Measurements from ENCODE around the gene ALDH1A3.

Gene ALDH1A3

GRCh38 chr15:100867433-100867832 lies 12.2 kb upstream of the ALDH1A3 start:
- no peaks in the 10 kb centered on the region for H3K9me3 ChIP-seq (ENCODE audit: control insufficient read depth, insufficient read depth, low read depth, low read length)
- H3K27ac ChIP-seq (ENCODE audit: extremely low read depth, low read depth, low read length): no peak overlapping the region
- POLR2A ChIA-PET: no interaction called here
- H3K36me3 ChIP-seq (ENCODE audit: control insufficient read depth in 2 of 2, insufficient read depth in 1 of 2, low read length in 2 of 2): no peaks in the 10 kb centered on the region
- H3K4me1 ChIP-seq (ENCODE audit: control insufficient read depth, insufficient read depth, low read length): no peaks in the 10 kb centered on the region
- CTCF ChIA-PET: interaction anchor here (0.6 to 4.9 kb wide), 9 partner anchors 8 to 330 kb away, joined by 3 to 24 read pairs (median 4); no protein-coding TSS in a partner anchor
- no peak overlapping the region for H3K4me3 ChIP-seq (ENCODE audit: low read depth, low read length)
- TF ChIP-seq, protein P1, sequence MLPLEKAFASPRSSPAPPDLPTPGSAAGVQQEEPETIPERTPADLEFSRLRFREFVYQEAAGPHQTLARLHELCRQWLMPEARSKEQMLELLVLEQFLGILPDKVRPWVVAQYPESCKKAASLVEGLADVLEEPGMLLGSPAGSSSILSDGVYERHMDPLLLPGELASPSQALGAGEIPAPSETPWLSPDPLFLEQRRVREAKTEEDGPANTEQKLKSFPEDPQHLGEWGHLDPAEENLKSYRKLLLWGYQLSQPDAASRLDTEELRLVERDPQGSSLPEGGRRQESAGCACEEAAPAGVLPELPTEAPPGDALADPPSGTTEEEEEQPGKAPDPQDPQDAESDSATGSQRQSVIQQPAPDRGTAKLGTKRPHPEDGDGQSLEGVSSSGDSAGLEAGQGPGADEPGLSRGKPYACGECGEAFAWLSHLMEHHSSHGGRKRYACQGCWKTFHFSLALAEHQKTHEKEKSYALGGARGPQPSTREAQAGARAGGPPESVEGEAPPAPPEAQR (tag by site-specific recombination; IDR thresholded peaks at IDR 0.05): no peak
- TF ChIP-seq ZNF138 (tag by site-specific recombination; IDR thresholded peaks at IDR 0.05; ENCODE audit: borderline replicate concordance): no peak
- TF ChIP-seq OVOL3 (tag by site-specific recombination; IDR thresholded peaks at IDR 0.05): no peak
- TF ChIP-seq ZNF596 (tag by site-specific recombination; IDR thresholded peaks at IDR 0.05): no peak
- TF ChIP-seq ZNF548 (tag by site-specific recombination; IDR thresholded peaks at IDR 0.05): no peak
- TF ChIP-seq ZBTB8A (tag by site-specific recombination; IDR thresholded peaks at IDR 0.05): no peak

DNA sequence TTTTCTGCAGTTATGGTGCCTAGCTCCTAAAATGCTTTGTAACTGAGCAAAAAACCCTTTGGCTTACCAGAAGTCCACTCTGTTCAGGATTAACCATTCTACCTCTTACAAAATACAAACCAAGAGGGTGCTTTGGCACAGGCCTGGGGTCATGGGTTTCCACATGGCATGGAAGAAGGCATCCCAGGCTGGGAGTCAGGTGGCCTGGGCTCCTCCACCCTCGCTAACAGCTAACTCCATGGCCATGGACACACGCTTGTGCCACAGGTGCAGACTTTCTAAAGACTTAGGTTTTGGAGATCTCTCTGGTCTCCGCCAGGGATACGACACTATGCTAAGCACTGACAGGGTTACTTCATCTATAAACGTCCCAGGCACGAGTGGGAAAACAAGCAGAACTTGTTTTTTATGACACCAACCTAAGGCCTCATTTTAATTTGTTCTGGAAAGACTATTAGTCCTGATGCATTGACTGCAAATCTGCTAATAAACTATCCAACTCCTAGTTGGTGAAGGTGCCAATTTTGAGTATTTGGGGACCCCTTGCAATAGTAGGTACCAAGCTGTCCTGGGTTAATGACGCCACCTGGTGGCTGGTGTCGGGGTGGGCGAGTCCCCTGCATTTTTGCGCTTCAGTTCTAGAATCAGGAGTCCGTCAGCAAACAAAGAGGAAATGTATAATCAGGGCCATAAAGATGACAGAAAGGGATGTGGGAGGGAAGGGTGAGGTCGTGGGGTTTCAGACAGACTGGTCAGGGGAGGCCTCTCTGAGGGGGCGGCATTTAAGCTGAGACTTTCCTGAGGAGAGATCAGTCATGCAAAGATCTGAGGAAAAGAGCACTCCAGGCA lies 10.3 kb upstream of the ALDH1A3 start:
- TF ChIP-seq YY1 (tag by site-specific recombination; IDR thresholded peaks at IDR 0.05): no peak
- TF ChIP-seq GLIS1 (tag by site-specific recombination; IDR thresholded peaks at IDR 0.05): peak; percentile 33
- TF ChIP-seq, protein P2, sequence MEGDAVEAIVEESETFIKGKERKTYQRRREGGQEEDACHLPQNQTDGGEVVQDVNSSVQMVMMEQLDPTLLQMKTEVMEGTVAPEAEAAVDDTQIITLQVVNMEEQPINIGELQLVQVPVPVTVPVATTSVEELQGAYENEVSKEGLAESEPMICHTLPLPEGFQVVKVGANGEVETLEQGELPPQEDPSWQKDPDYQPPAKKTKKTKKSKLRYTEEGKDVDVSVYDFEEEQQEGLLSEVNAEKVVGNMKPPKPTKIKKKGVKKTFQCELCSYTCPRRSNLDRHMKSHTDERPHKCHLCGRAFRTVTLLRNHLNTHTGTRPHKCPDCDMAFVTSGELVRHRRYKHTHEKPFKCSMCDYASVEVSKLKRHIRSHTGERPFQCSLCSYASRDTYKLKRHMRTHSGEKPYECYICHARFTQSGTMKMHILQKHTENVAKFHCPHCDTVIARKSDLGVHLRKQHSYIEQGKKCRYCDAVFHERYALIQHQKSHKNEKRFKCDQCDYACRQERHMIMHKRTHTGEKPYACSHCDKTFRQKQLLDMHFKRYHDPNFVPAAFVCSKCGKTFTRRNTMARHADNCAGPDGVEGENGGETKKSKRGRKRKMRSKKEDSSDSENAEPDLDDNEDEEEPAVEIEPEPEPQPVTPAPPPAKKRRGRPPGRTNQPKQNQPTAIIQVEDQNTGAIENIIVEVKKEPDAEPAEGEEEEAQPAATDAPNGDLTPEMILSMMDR (tag by site-specific recombination; IDR thresholded peaks at IDR 0.05): no peak
- peak; percentile 97 for TF ChIP-seq ZNF2 (tag by site-specific recombination; IDR thresholded peaks at IDR 0.05)
- TF ChIP-seq ZFHX2 (tag by site-specific recombination; conservative IDR thresholded peaks at IDR 0.05): peak; percentile 65
- TF ChIP-seq ZNF19 (tag by site-specific recombination; IDR thresholded peaks at IDR 0.05; ENCODE audit: low read depth): no peak
- peak; percentile 28 for TF ChIP-seq SETDB1 (IDR thresholded peaks at IDR 0.05; ENCODE audit: insufficient read length, low read length)
- no peak for TF ChIP-seq ZNF677 (tag by site-specific recombination; IDR thresholded peaks at IDR 0.05)
- peak; percentile 38; the same call in 1 of the 2 replicates for TF ChIP-seq EGR2 (tag by site-specific recombination; IDR thresholded peaks at IDR 0.05; ENCODE audit: low read depth)
- Histone ChIP-seq H3K4me3 (ENCODE audit: low read depth, low read length) (no peak overlapping the region), H3K27ac (ENCODE audit: extremely low read depth, low read depth, low read length) (no peak overlapping the region), H3K9me3 (ENCODE audit: control insufficient read depth, insufficient read depth, low read depth, low read length) (no peaks in the 10 kb centered on the region), H3K36me3 (ENCODE audit: control insufficient read depth in 2 of 2, insufficient read depth in 1 of 2, low read length in 2 of 2) (no peaks in the 10 kb centered on the region), H3K4me1 (ENCODE audit: control insufficient read depth, insufficient read depth, low read length) (no peaks in the 10 kb centered on the region)
- CTCF ChIA-PET: interaction anchor here (0.6 to 4.9 kb wide), 18 partner anchors 10 to 1085 kb away, joined by 3 to 24 read pairs (median 3); no protein-coding TSS in a partner anchor
- POLR2A ChIA-PET: no interaction called here

DNA sequence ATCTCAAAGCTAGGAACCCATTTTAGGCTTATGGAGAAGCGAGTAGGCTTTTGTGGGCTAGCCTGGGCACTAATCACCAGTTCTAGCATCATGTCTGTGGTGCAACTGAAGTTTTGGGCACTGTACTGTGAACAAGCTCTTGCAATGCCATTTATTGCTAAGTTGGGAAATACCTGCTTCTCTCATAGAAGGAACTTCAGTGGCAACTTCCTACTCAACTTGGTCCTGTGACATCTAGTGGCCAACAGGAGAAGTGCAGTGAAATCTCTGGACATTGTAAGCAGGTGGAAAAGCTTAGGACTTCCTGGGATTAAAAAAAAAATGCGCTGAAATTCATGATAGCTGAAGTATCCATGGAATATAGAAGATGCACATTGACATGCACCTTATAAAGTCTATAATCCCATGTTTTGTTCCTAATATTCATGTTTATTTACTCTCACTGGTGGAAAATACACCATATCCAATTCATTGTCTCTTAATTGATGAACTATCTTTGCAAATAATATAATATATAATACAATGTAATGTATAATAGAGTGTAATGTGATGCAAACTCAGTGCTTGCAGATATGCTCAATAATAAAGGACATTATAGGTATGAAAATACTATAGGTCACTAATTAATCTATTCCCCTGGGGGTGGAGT lies 6.5 kb upstream of the ALDH1A3 start:
- TF ChIP-seq ZNF501 (tag by site-specific recombination; IDR thresholded peaks at IDR 0.05) (no peak), ZNF660 (tag by site-specific recombination; IDR thresholded peaks at IDR 0.05) (0 out of 2 replicates have a peak, but pooled peaks have one; percentile 33), ZNF280C (tag by site-specific recombination; IDR thresholded peaks at IDR 0.05) (no peak), ZIC2 (tag by site-specific recombination; IDR thresholded peaks at IDR 0.05) (no peak)
- TF ChIP-seq, protein P2 (tag by site-specific recombination; IDR thresholded peaks at IDR 0.05): 0 out of 2 replicates have a peak, but pooled peaks have one; percentile 22
- Histone ChIP-seq H3K36me3 (ENCODE audit: control insufficient read depth in 2 of 2, insufficient read depth in 1 of 2, low read length in 2 of 2) (no peaks in the 10 kb centered on the region), H3K4me1 (ENCODE audit: control insufficient read depth, insufficient read depth, low read length) (no peaks in the 10 kb centered on the region), H3K27ac (ENCODE audit: extremely low read depth, low read depth, low read length) (no peak overlapping the region), H3K4me3 (ENCODE audit: low read depth, low read length) (no peak overlapping the region), H3K9me3 (ENCODE audit: control insufficient read depth, insufficient read depth, low read depth, low read length) (no peaks in the 10 kb centered on the region)
- ChIA-PET POLR2A (interaction anchor here (1.3 kb wide), 1 partner anchor 271 kb away, joined by 3 read pairs; the partner anchor contains the start of genes ASB7 and LINS1), CTCF (interaction anchor here (0.6 to 2.6 kb wide), 41 partner anchors 8 to 561 kb away, joined by 3 to 20 read pairs (median 4); no protein-coding TSS in a partner anchor)
